CD1c-positive myeloid dendritic cell (primary cell): ENCODE results near the gene NPC1.
"Not testable (repeated sequence)": the region's sequence is repeated elsewhere in the genome, so short reads cannot be mapped to it uniquely, and the experiment has no call there.

Experiments used
- DNase-seq: peaks from one replicate; pipeline ENCODE4 v3.0.0-alpha.2; 2016; ENCODE audit errors: extremely low spot score

Gene NPC1

GRCh38 chr18:23586249-23587196 is at the start of gene NPC1:
NPC1 (minus strand) TSS chr18:23586506; CDS start chr18:23586343, 163 bp downstream.
- DNase-seq, result peak; percentile 97

GRCh38 chr18:23636071-23636399 is 49.7 kb upstream of the NPC1 start:
- no peak for DNase-seq

GRCh38 chr18:23635283-23636070 is 49.2 kb upstream of the NPC1 start:
- DNase-seq, result no peak

GRCh38 chr18:23634692-23635091 is 48.4 kb upstream of the NPC1 start:
- DNase-seq, result no peak

- no peak for DNase-seq
Observed at GRCh38 chr18:23632615-23633014, 46.3 kb upstream of the NPC1 start.

GRCh38 chr18:23631746-23632145 is 45.4 kb upstream of the NPC1 start:
- DNase-seq, result no peak

GRCh38 chr18:23631312-23631711 is 45.0 kb upstream of the NPC1 start:
- DNase-seq, result no peak

GRCh38 chr18:23629444-23629946 is 43.2 kb upstream of the NPC1 start:
- DNase-seq, result no peak

GRCh38 chr18:23627970-23628369 is 41.7 kb upstream of the NPC1 start:
- DNase-seq, result no peak

GRCh38 chr18:23627321-23627720 is 41.0 kb upstream of the NPC1 start:
- DNase-seq, result no peak

GRCh38 chr18:23626451-23627279 is 40.4 kb upstream of the NPC1 start:
- no peak for DNase-seq

GRCh38 chr18:23623040-23623439 is 36.7 kb upstream of the NPC1 start:
- no peak for DNase-seq

GRCh38 chr18:23619388-23619881 is 33.1 kb upstream of the NPC1 start:
- peak; percentile 20 for DNase-seq

GRCh38 chr18:23618862-23619387 is 32.6 kb upstream of the NPC1 start:
- DNase-seq, result peak; percentile 67

- DNase-seq, result no peak
Observed at GRCh38 chr18:23617412-23618014, 31.2 kb upstream of the NPC1 start.

GRCh38 chr18:23616258-23616657 is 30.0 kb upstream of the NPC1 start:
- DNase-seq, result no peak

GRCh38 chr18:23614891-23615290 is 28.6 kb upstream of the NPC1 start:
- DNase-seq, result no peak

- no peak for DNase-seq
Observed at GRCh38 chr18:23614413-23614812, 28.1 kb upstream of the NPC1 start.

GRCh38 chr18:23613091-23613475 is 26.8 kb upstream of the NPC1 start:
- not testable (repeated sequence) for DNase-seq

GRCh38 chr18:23612434-23613090 is 26.3 kb upstream of the NPC1 start:
- DNase-seq, result peak; percentile 6
